DND-41 (cell line): ENCODE data around the gene KIRREL3.

ENCODE experiments used
- CTCF ChIP-seq: IDR thresholded peaks from 2 replicates; pipeline ENCODE4 v1.5.1; 2012; ENCODE audit warnings: borderline replicate concordance, low read length, moderate library complexity, mild to moderate bottlenecking; ENCODE audit not compliant: poor library complexity, severe bottlenecking; ENCODE audit errors: extremely low read depth
- EZH2 ChIP-seq: IDR thresholded peaks from 3 replicates; pipeline ENCODE4 v1.6.1; 2012; ENCODE audit warnings: borderline replicate concordance, low read depth, mild to moderate bottlenecking, moderate library complexity, low read length, inconsistent platforms; ENCODE audit not compliant: severe bottlenecking

DNA sequence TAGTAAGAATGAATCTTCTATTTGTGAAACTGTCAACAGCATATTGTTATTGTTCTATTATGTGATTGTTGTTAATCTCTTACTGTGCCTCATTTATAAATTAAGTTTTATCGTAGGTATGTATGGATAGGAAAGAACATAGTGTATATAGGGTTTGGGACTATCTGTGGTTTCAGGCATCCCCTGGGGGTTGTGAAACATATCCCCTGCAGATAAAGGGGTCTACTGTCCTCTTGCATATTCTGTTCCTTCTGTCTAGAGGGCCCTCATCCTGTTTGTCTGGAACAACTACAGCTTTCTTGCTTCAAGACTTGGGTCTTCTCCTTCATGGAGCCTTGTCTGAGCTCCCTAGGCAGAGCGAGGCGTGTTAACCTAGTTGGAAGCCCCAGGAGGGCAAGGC lies 159.6 kb downstream of the KIRREL3 start:
- TF ChIP-seq CTCF (no peak), EZH2 (no peak)
